NCI-H2227 treated with DMSO at 0.1 percent for 48 hours (cell line): ENCODE results near the gene ARRDC3.
A peak's percentile ranks its signal among the peaks of the same experiment; 100 is the strongest.

ENCODE experiments used
- DNase-seq: peaks from one replicate; lab custom pipeline; 2025; lab: John Stamatoyannopoulos, UW

The ARRDC3 gene

GRCh38 chr5:91384671-91385430 lies 1.7 kb upstream of the ARRDC3 start:
- peak; percentile 81 for DNase-seq

GRCh38 chr5:91383956-91384300 lies 811 bp upstream of the ARRDC3 start:
- peak; percentile 27 for DNase-seq

- peak; percentile 70 for DNase-seq
Measured at GRCh38 chr5:91382530-91383026, 539 bp downstream of the ARRDC3 start.

- peak; percentile 72 for DNase-seq
Measured at GRCh38 chr5:91381774-91382359, 1.2 kb downstream of the ARRDC3 start.

GRCh38 chr5:91381239-91381773 lies 1.8 kb downstream of the ARRDC3 start:
- no peak for DNase-seq

- DNase-seq = peak; percentile 86
Measured at GRCh38 chr5:91380491-91381238, 2.5 kb downstream of the ARRDC3 start.

GRCh38 chr5:91379914-91380490 lies 3.1 kb downstream of the ARRDC3 start:
- DNase-seq = peak; percentile 89

GRCh38 chr5:91379246-91379913 lies 3.7 kb downstream of the ARRDC3 start:
- DNase-seq = no peak

- DNase-seq = peak; percentile 11
Measured at GRCh38 chr5:91378752-91379211, 4.3 kb downstream of the ARRDC3 start.

- DNase-seq = no peak
Measured at GRCh38 chr5:91374893-91375520, 8.1 kb downstream of the ARRDC3 start.

- DNase-seq = no peak
Measured at GRCh38 chr5:91373600-91373999, 9.5 kb downstream of the ARRDC3 start.

GRCh38 chr5:91373006-91373405 lies 10.1 kb downstream of the ARRDC3 start:
- DNase-seq = no peak

- DNase-seq = no peak
Measured at GRCh38 chr5:91369480-91369879, 13.6 kb downstream of the ARRDC3 start.

GRCh38 chr5:91367908-91368648 lies 15.0 kb downstream of the ARRDC3 start:
- no peak for DNase-seq

GRCh38 chr5:91367344-91367743 lies 15.8 kb downstream of the ARRDC3 start:
- no peak for DNase-seq

- DNase-seq = no peak
Measured at GRCh38 chr5:91366551-91366950, 16.6 kb downstream of the ARRDC3 start.

- DNase-seq = no peak
Measured at GRCh38 chr5:91365498-91365897, 17.6 kb downstream of the ARRDC3 start.

GRCh38 chr5:91362935-91363334 lies 20.2 kb downstream of the ARRDC3 start:
- DNase-seq = no peak

- no peak for DNase-seq
Measured at GRCh38 chr5:91361790-91362189, 21.3 kb downstream of the ARRDC3 start.

GRCh38 chr5:91361055-91361701 lies 21.9 kb downstream of the ARRDC3 start:
- no peak for DNase-seq
